SK-N-SH (cell line): ENCODE results near the gene FLT3LG. TPM values are rescaled to one million over a fixed set of nuclear protein-coding genes. Genes with fewer than 3 reads are reported as not detected.

Experiments used
- CTCF ChIA-PET: fragments of 300-600, 350-600 bp; formaldehyde crosslinking; extraction: SDS; loops from one replicate; lab custom pipeline; 2021; lab: Yijun Ruan, JAX
- POLR2A ChIA-PET: fragments of 350-600 bp; sonication (Branson Sonifier 250); formaldehyde crosslinking; extraction: SDS; loops from one replicate; lab custom pipeline; 2020; ENCODE audit warnings: antibody characterized with exemption, inconsistent platforms; lab: Yijun Ruan, JAX
- DNase-seq: peaks from one replicate; pipeline ENCODE4 v3.0.0; 2012
- H2AFZ ChIP-seq: fragments of 200-600 bp; sonication (generic); 2 replicates; pipeline ENCODE4 v1.8.1; 2016; ENCODE audit warnings: antibody characterized with exemption, mild to moderate bottlenecking, low read depth
- H3F3A ChIP-seq: fragments of 200-600 bp; sonication (generic); replicated peaks from 2 replicates; pipeline ENCODE3; 2016; ENCODE audit warnings: antibody characterized with exemption, mild to moderate bottlenecking; ENCODE audit not compliant: insufficient read depth
- H3K27ac ChIP-seq, 2 experiments: fragments of 200-500 bp in 1 of 2; fragments of 200-600 bp in 1 of 2; sonication (Bioruptor generic) in 1 of 2; sonication (generic), shearing (Covaris generic) in 1 of 2; 2 replicates each; pipeline versions ENCODE4 v1.5.1 to v1.6.1; 2014 to 2016; ENCODE audit warnings: low read depth in 2 of 2, inconsistent platforms in 1 of 2, low read length in 1 of 2, mild to moderate bottlenecking in 1 of 2, mixed read lengths in 1 of 2
- H3K27me3 ChIP-seq: fragments of 200-600 bp; sonication (generic), shearing (Covaris generic); 2 replicates; pipeline ENCODE4 v1.6.1; 2016; ENCODE audit warnings: mixed run types; ENCODE audit not compliant: insufficient read depth
- H3K36me3 ChIP-seq, 2 experiments: fragments of 200-500 bp in 1 of 2; fragments of 200-600 bp in 1 of 2; sonication (Bioruptor generic) in 1 of 2; sonication (generic) in 1 of 2; replicated peaks in 1 of 2; 2 replicates each; pipeline versions ENCODE3 to v1.5.1; 2014 to 2016; ENCODE audit warnings: low read length in 1 of 2, mild to moderate bottlenecking in 1 of 2; ENCODE audit not compliant: insufficient read depth in 2 of 2, control insufficient read depth in 1 of 2
- H3K4me1 ChIP-seq, 2 experiments: fragments of 200-500 bp in 1 of 2; fragments of 200-600 bp in 1 of 2; sonication (Bioruptor generic) in 1 of 2; sonication (generic), shearing (Covaris generic) in 1 of 2; 2 replicates each; pipeline versions ENCODE4 v1.5.1 to v1.6.1; 2014 to 2016; ENCODE audit warnings: low read depth in 1 of 2, low read length in 1 of 2, mixed run types in 1 of 2; ENCODE audit not compliant: insufficient read depth in 2 of 2, control insufficient read depth in 1 of 2
- H3K4me2 ChIP-seq: fragments of 200-600 bp; sonication (generic), shearing (Covaris generic); 2 replicates; pipeline ENCODE4 v1.6.1; 2017; ENCODE audit warnings: mixed run types
- H3K4me3 ChIP-seq, 2 experiments: fragments of 200-500 bp in 1 of 2; fragments of 200-600 bp in 1 of 2; sonication (Bioruptor generic) in 1 of 2; sonication (generic), shearing (Covaris generic) in 1 of 2; 2 replicates each; pipeline versions ENCODE4 v1.5.1 to v1.8.1; 2014 to 2016; ENCODE audit warnings: low read depth in 2 of 2, inconsistent platforms in 1 of 2, low read length in 1 of 2, mild to moderate bottlenecking in 1 of 2, mixed read lengths in 1 of 2, moderate library complexity in 1 of 2
- H3K79me2 ChIP-seq: fragments of 200-600 bp; sonication (generic); 2 replicates; pipeline ENCODE4 v1.8.1; 2017; ENCODE audit warnings: mild to moderate bottlenecking; ENCODE audit not compliant: insufficient read depth
- H3K9ac ChIP-seq: fragments of 200-600 bp; sonication (generic); 2 replicates; pipeline ENCODE4 v1.6.1; 2017; ENCODE audit warnings: mixed run types
- H3K9me2 ChIP-seq: fragments of 200-600 bp; sonication (generic); 2 replicates; pipeline ENCODE4 v1.6.1; 2017; ENCODE audit warnings: mixed run types
- H3K9me3 ChIP-seq: fragments of 200-600 bp; sonication (generic); 2 replicates; pipeline ENCODE4 v1.6.1; 2017; ENCODE audit warnings: mixed run types, mild to moderate bottlenecking, moderate library complexity
- H4K20me1 ChIP-seq: fragments of 200-600 bp; sonication (generic); 2 replicates; pipeline ENCODE4 v1.6.1; 2017; ENCODE audit warnings: mild to moderate bottlenecking, mixed run types; ENCODE audit not compliant: insufficient read depth
- CHD2 ChIP-seq: fragments of 150-350 bp; IDR thresholded peaks from 2 replicates; pipeline ENCODE4 v1.6.1; 2018; ENCODE audit warnings: low read length; ENCODE audit not compliant: partially characterized antibody
- EP300 ChIP-seq, 2 experiments: IDR thresholded peaks; 2 replicates each; pipeline versions ENCODE4 v1.4.0 to v1.6.1; 2012; ENCODE audit warnings: borderline replicate concordance in 1 of 2, low read depth in 1 of 2, low read length in 1 of 2
- FOSL2 ChIP-seq: IDR thresholded peaks from 2 replicates; pipeline ENCODE4 v1.4.0; 2012; ENCODE audit warnings: low read depth, mild to moderate bottlenecking, moderate library complexity, borderline replicate concordance
- MEF2A ChIP-seq: IDR thresholded peaks from 2 replicates; pipeline ENCODE4 v1.4.0; 2012; ENCODE audit warnings: low read depth, borderline replicate concordance
- MXI1 ChIP-seq: IDR thresholded peaks from 2 replicates; pipeline ENCODE4 v1.6.1; 2012; ENCODE audit warnings: mild to moderate bottlenecking, low read depth, low read length, improper control_type of control experiment
- NRF1 ChIP-seq: IDR thresholded peaks from 2 replicates; pipeline ENCODE4 v1.6.1; 2012; ENCODE audit warnings: low read depth, mild to moderate bottlenecking, low read length
- SIN3A ChIP-seq: IDR thresholded peaks from 2 replicates; pipeline ENCODE4 v1.6.1; 2012; ENCODE audit warnings: low read depth, mild to moderate bottlenecking, low read length, moderate library complexity, borderline replicate concordance
- SMC3 ChIP-seq: IDR thresholded peaks from 2 replicates; pipeline ENCODE4 v1.6.1; 2012; ENCODE audit warnings: low read depth, low read length, improper control_type of control experiment
- TAF1 ChIP-seq: IDR thresholded peaks from 2 replicates; pipeline ENCODE4 v1.6.1; 2012; ENCODE audit warnings: low read depth, mild to moderate bottlenecking, low read length, moderate library complexity, borderline replicate concordance
- TCF12 ChIP-seq: IDR thresholded peaks from 2 replicates; pipeline ENCODE4 v1.4.0; 2012
- TEAD4 ChIP-seq: IDR thresholded peaks from 2 replicates; pipeline ENCODE4 v1.4.0; 2012; ENCODE audit warnings: mild to moderate bottlenecking, borderline replicate concordance; ENCODE audit not compliant: insufficient read depth
- WGBS: methylation state at CpG from one replicate; pipeline ENCODE4 v1.1.6; 2017; ENCODE audit warnings: low lambda C conversion rate; 5-methylcytosine and 5-hydroxymethylcytosine counted together
- polyA plus RNA-seq, 3 experiments: library from polyadenylated mRNA; depleted of rRNA; stranded (reverse); fragments of >200 nt; gene quantifications; 2 replicates each; pipeline ENCODE4 v1.2.3, GENCODE V29; 2012
- TF ChIP-seq, protein P1 (sequence below): IDR thresholded peaks from 2 replicates; pipeline ENCODE4 v1.4.0; 2012; ENCODE audit warnings: low read depth

FLT3LG gene
- polyA plus RNA-seq, 1 of the 3 experiments (the other 2 are of a cell fraction), result 6.4 TPM

DNA sequence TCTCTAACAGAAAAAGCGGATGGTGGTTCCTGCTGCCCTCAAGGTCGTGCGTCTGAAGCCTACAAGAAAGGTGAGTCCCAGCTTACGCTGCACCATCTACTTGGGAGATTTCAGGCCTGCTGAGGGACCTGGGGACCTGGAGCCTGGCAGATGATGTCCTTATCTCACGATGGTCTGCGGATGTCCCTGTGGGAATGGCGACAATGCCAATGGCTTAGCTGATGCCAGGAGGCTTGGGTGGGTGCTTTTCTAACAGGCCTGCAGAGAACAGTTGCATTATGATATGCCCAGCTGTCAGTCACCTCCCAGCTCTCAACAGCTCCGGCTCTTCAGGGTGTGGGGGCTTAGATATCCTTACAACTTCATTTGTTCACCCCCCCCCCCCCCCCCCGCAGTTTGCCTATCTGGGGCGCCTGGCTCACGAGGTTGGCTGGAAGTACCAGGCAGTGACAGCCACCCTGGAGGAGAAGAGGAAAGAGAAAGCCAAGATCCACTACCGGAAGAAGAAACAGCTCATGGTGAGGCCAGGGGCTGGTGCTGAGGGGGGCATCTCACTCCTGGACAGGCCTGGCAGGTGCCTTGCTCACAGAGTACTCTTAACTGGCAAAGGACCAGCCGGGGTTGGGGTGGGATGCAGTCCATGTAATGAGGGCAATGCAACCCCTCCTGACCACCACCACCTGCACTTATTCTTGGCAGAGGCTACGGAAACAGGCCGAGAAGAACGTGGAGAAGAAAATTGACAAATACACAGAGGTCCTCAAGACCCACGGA is 17.2 kb downstream of the FLT3LG start (continued):
- no peak for TF ChIP-seq FOSL2
- TF ChIP-seq NRF1, result no peak
- no peak for TF ChIP-seq SIN3A
- TF ChIP-seq, protein P1, sequence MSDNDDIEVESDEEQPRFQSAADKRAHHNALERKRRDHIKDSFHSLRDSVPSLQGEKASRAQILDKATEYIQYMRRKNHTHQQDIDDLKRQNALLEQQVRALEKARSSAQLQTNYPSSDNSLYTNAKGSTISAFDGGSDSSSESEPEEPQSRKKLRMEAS, result no peak
- no peak for TF ChIP-seq SMC3
- no peak for TF ChIP-seq TAF1
- no peak for TF ChIP-seq MXI1
- TF ChIP-seq TEAD4, result no peak
- TF ChIP-seq TCF12, result no peak

DNA sequence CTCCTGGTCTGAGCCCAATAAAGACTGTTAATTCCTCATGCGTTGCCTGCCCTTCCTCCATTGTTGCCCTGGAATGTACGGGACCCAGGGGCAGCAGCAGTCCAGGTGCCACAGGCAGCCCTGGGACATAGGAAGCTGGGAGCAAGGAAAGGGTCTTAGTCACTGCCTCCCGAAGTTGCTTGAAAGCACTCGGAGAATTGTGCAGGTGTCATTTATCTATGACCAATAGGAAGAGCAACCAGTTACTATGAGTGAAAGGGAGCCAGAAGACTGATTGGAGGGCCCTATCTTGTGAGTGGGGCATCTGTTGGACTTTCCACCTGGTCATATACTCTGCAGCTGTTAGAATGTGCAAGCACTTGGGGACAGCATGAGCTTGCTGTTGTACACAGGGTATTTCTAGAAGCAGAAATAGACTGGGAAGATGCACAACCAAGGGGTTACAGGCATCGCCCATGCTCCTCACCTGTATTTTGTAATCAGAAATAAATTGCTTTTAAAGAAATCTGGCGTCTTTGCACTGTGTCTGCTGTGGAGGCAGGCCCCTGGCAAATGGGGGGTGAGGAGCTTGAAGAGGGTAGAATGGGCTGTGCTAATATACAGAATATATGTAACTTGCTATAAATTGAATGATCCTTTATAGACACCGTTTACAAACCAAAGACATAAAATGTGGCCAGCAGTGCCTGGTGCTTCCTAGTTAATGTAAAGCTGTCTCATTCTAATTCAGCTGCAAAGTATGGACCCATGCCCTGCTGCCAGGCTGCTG is 18.0 kb downstream of the FLT3LG start:
- peaks cover 32% of the 10 kb centered on the region for H4K20me1 ChIP-seq
- H3K79me2 ChIP-seq, result peaks cover 46% of the 10 kb centered on the region
- DNase-seq, result no peak
- H3K4me2 ChIP-seq, result no peak overlapping the region
- peaks cover 82% of the 10 kb centered on the region for H3F3A ChIP-seq
- H3K9ac ChIP-seq, result no peak overlapping the region
- H3K27ac ChIP-seq, result peak overlapping the region in 1 of 2 experiments; percentile 30; a peak in 1 of 4 replicates
- ChIA-PET CTCF (interaction anchor here (0.9 to 1.1 kb wide), 3 partner anchors 18 to 181 kb away, joined by 3 read pairs; partner anchors contain the start of genes FLT3LG and PIH1D1), POLR2A (interaction anchor here (0.9 to 1.5 kb wide), 2 partner anchors 13 to 40 kb away, joined by 3 to 4 read pairs; partner anchors contain the start of gene PIH1D1)
- no peak overlapping the region for H3K4me3 ChIP-seq
- H2AFZ ChIP-seq, result no peak overlapping the region
- H3K36me3 ChIP-seq, result peaks cover 36 to 52% of the 10 kb centered on the region in 2 experiments
- peaks cover 0 to 21% of the 10 kb centered on the region in 2 experiments; a peak in 1 of 4 replicates for H3K4me1 ChIP-seq
- H3K27me3 ChIP-seq, result no peaks in the 10 kb centered on the region
- no peaks in the 10 kb centered on the region for H3K9me3 ChIP-seq
- TF ChIP-seq CHD2 (no peak), TCF12 (no peak), MEF2A (no peak), EP300 (IDR thresholded peaks at IDR 0.05; ENCODE audit: borderline replicate concordance in 1 of 2, low read depth in 1 of 2, low read length in 1 of 2) (no peak)
- WGBS, result 81% methylated on average over 7 of the region's 7 CpGs
- no peaks in the 10 kb centered on the region for H3K9me2 ChIP-seq
